Ishikawa (cell line): ENCODE results near the gene SGCD.

Experiments
- CEBPB ChIP-seq: IDR thresholded peaks from 2 replicates; pipeline ENCODE4 v1.6.1; 2012
- CREB1 ChIP-seq: IDR thresholded peaks from 2 replicates; pipeline ENCODE4 v1.6.1; 2012; ENCODE audit warnings: low read depth
- EGR1 ChIP-seq: IDR thresholded peaks from 2 replicates; pipeline ENCODE4 v1.6.1; 2012
- EP300 ChIP-seq: IDR thresholded peaks from 2 replicates; pipeline ENCODE4 v1.6.1; 2012; ENCODE audit warnings: borderline replicate concordance
- MAX ChIP-seq: IDR thresholded peaks from 2 replicates; pipeline ENCODE4 v1.6.1; 2012
- RAD21 ChIP-seq: IDR thresholded peaks from 2 replicates; pipeline ENCODE4 v1.6.1; 2012; ENCODE audit warnings: low read depth
- REST ChIP-seq: IDR thresholded peaks from 2 replicates; pipeline ENCODE4 v1.6.1; 2012; ENCODE audit warnings: low read depth, mild to moderate bottlenecking
- TAF1 ChIP-seq: IDR thresholded peaks from 2 replicates; pipeline ENCODE4 v1.6.1; 2012; ENCODE audit warnings: low read depth, mild to moderate bottlenecking
- TEAD4 ChIP-seq: IDR thresholded peaks from 2 replicates; pipeline ENCODE4 v1.6.1; 2012
- USF1 ChIP-seq: IDR thresholded peaks from 2 replicates; pipeline ENCODE4 v1.6.1; 2012
- YY1 ChIP-seq: IDR thresholded peaks from 2 replicates; pipeline ENCODE4 v1.6.1; 2012; ENCODE audit warnings: low read depth
- ZBTB7A ChIP-seq: IDR thresholded peaks from 2 replicates; pipeline ENCODE4 v1.6.1; 2012; ENCODE audit warnings: low read depth

- TF ChIP-seq TEAD4 (no peak), EP300 (no peak), REST (no peak), MAX (no peak), ZBTB7A (no peak), CEBPB (no peak), TAF1 (no peak), CREB1 (no peak), RAD21 (no peak), YY1 (no peak), EGR1 (no peak), USF1 (no peak)
Observed at GRCh38 chr5:156295431-156295830, 31.5 kb upstream of the SGCD start.
